SU-DHL-6 (cell line): ENCODE results near the gene SLC25A34.

ENCODE experiments used
- H2AFZ ChIP-seq: fragments of 200-600 bp; sonication (generic); 2 replicates; pipeline ENCODE4 v1.6.1; 2014; ENCODE audit warnings: low read depth, mild to moderate bottlenecking, moderate library complexity, mixed read lengths, antibody characterized with exemption, low read length; ENCODE audit not compliant: severe bottlenecking
- H3F3A ChIP-seq: fragments of 200-600 bp; shearing (Covaris generic); 2 replicates; pipeline ENCODE4 v1.6.0; 2016; ENCODE audit warnings: antibody characterized with exemption, mild to moderate bottlenecking; ENCODE audit not compliant: insufficient read depth
- H3K27ac ChIP-seq: fragments of 200-600 bp; sonication (generic); 2 replicates; pipeline ENCODE4 v1.5.1; 2016; ENCODE audit warnings: low read depth, mild to moderate bottlenecking, low read length, moderate library complexity, mixed read lengths
- H3K27me3 ChIP-seq: fragments of 200-600 bp; sonication (generic), shearing (Covaris generic); 2 replicates; pipeline ENCODE4 v1.6.0; 2014; ENCODE audit warnings: mild to moderate bottlenecking, low read length
- H3K36me3 ChIP-seq: fragments of 200-600 bp; sonication (generic); 2 replicates; pipeline ENCODE4 v1.6.1; 2014; ENCODE audit warnings: mild to moderate bottlenecking, low read length, mixed read lengths
- H3K4me2 ChIP-seq: fragments of 300-600, 200-600 bp; shearing (Covaris generic), sonication (generic); 2 replicates; pipeline ENCODE4 v1.6.0; 2014; ENCODE audit warnings: low read length, low read depth, mild to moderate bottlenecking; ENCODE audit not compliant: poor library complexity, severe bottlenecking
- H3K4me3 ChIP-seq: fragments of 200-600 bp; sonication (generic); 2 replicates; pipeline ENCODE4 v1.5.1; 2014; ENCODE audit warnings: antibody characterized with exemption, low read length, mild to moderate bottlenecking, mixed read lengths; ENCODE audit not compliant: insufficient read depth, poor library complexity, severe bottlenecking
- H3K79me2 ChIP-seq: fragments of 200-600 bp; sonication (generic); 2 replicates; pipeline ENCODE4 v1.6.1; 2014; ENCODE audit warnings: mild to moderate bottlenecking, low read length, moderate library complexity; ENCODE audit not compliant: insufficient read depth
- H3K9ac ChIP-seq: fragments of 200-600 bp; sonication (generic); 2 replicates; pipeline ENCODE4 v1.7.0; 2014; ENCODE audit warnings: mild to moderate bottlenecking, low read length
- H3K9me2 ChIP-seq: fragments of 200-600 bp; sonication (generic); replicated peaks from 2 replicates; pipeline ENCODE4 v1.6.1; 2014; ENCODE audit warnings: low read length; ENCODE audit not compliant: insufficient read depth
- H3K9me3 ChIP-seq: fragments of 200-600 bp; sonication (generic); 2 replicates; pipeline ENCODE4 v1.6.1; 2014; ENCODE audit warnings: low read length, mixed read lengths; ENCODE audit not compliant: insufficient read depth
- H4K20me1 ChIP-seq: fragments of 200-600 bp; sonication (generic); 2 replicates; pipeline ENCODE4 v1.6.1; 2014; ENCODE audit warnings: low read depth, mild to moderate bottlenecking, antibody characterized with exemption, low read length, moderate library complexity, mixed read lengths
- CTCF ChIP-seq: fragments of 200-600 bp; sonication (generic); IDR thresholded peaks from one replicate; pipeline ENCODE4 v1.5.1; 2017; ENCODE audit warnings: antibody characterized with exemption, mild to moderate bottlenecking, low read length, moderate library complexity; ENCODE audit not compliant: insufficient read depth, poor library complexity, severe bottlenecking
- EZH2phosphoT487 ChIP-seq: fragments of 200-600 bp; sonication (generic), shearing (Covaris generic); conservative IDR thresholded peaks from 2 replicates; pipeline ENCODE4 v1.6.1; 2018; ENCODE audit warnings: mild to moderate bottlenecking, antibody characterized with exemption, low read length, moderate library complexity, mixed read lengths

Gene SLC25A34

GRCh38 chr1:15730423-15730822, 5.6 kb upstream of the SLC25A34 start:
- Histone ChIP-seq H3F3A (no peaks in the 10 kb centered on the region), H3K27me3 (no peaks in the 10 kb centered on the region), H4K20me1 (no peaks in the 10 kb centered on the region), H3K79me2 (no peaks in the 10 kb centered on the region), H3K4me2 (no peak overlapping the region), H3K9me3 (no peaks in the 10 kb centered on the region), H3K4me3 (no peak overlapping the region), H3K27ac (no peak overlapping the region), H3K9me2 (no peaks in the 10 kb centered on the region), H3K9ac (no peak overlapping the region), H2AFZ (no peak overlapping the region), H3K36me3 (no peaks in the 10 kb centered on the region)
- no peak for TF ChIP-seq CTCF
- no peak for TF ChIP-seq EZH2phosphoT487

GRCh38 chr1:15730936-15731335, 5.1 kb upstream of the SLC25A34 start:
- no peak for TF ChIP-seq CTCF
- no peak for TF ChIP-seq EZH2phosphoT487
- no peak overlapping the region for H3K27ac ChIP-seq
- H3K4me3 ChIP-seq: no peak overlapping the region
- H3F3A ChIP-seq: no peaks in the 10 kb centered on the region
- no peaks in the 10 kb centered on the region for H3K27me3 ChIP-seq
- H3K79me2 ChIP-seq: no peaks in the 10 kb centered on the region
- H3K9me3 ChIP-seq: no peaks in the 10 kb centered on the region
- no peaks in the 10 kb centered on the region for H4K20me1 ChIP-seq
- no peak overlapping the region for H3K4me2 ChIP-seq
- H3K36me3 ChIP-seq: no peaks in the 10 kb centered on the region
- H3K9ac ChIP-seq: no peak overlapping the region
- H3K9me2 ChIP-seq: no peaks in the 10 kb centered on the region
- no peak overlapping the region for H2AFZ ChIP-seq

- no peak overlapping the region for H2AFZ ChIP-seq
- H3K4me3 ChIP-seq: no peak overlapping the region
- H3K9me2 ChIP-seq: no peaks in the 10 kb centered on the region
- H4K20me1 ChIP-seq: no peaks in the 10 kb centered on the region
- TF ChIP-seq EZH2phosphoT487 (no peak), CTCF (no peak)
- H3F3A ChIP-seq: no peaks in the 10 kb centered on the region
- H3K79me2 ChIP-seq: no peaks in the 10 kb centered on the region
- H3K36me3 ChIP-seq: no peaks in the 10 kb centered on the region
- no peaks in the 10 kb centered on the region for H3K9me3 ChIP-seq
- no peaks in the 10 kb centered on the region for H3K27me3 ChIP-seq
- no peak overlapping the region for H3K27ac ChIP-seq
- H3K4me2 ChIP-seq: no peak overlapping the region
- H3K9ac ChIP-seq: no peak overlapping the region
Measured at GRCh38 chr1:15731735-15732685, 4.0 kb upstream of the SLC25A34 start.
